HT-29 (cell line): ENCODE results near the gene SLC36A1. TPM values are rescaled to one million over a fixed set of nuclear protein-coding genes. Genes with fewer than 3 reads are reported as not detected.

Experiments
- DNase-seq: peaks from one replicate; pipeline ENCODE4 v3.0.0-alpha.2; 2015; ENCODE audit warnings: low spot score
- small RNA-seq: library from RNA; depleted of rRNA; stranded (forward); fragments of <200 nt; gene quantifications from one replicate; pipeline ENCODE3, GENCODE V24; 2014
- total RNA-seq: library from RNA; depleted of rRNA; stranded (reverse); fragments of >200 nt; shearing (Covaris generic); gene quantifications from 2 replicates; pipeline ENCODE4 v1.2.3, GENCODE V29; 2014; rRNA removed

The SLC36A1 gene
- total RNA-seq, 1 experiment from 2014 or later, result 5.0 TPM

GRCh38 chr5:151532416-151532815, 85.0 kb downstream of the SLC36A1 start:
- DNase-seq, result no peak

- no peak for DNase-seq
Measured at GRCh38 chr5:151534350-151534749, 86.9 kb downstream of the SLC36A1 start.

DNA sequence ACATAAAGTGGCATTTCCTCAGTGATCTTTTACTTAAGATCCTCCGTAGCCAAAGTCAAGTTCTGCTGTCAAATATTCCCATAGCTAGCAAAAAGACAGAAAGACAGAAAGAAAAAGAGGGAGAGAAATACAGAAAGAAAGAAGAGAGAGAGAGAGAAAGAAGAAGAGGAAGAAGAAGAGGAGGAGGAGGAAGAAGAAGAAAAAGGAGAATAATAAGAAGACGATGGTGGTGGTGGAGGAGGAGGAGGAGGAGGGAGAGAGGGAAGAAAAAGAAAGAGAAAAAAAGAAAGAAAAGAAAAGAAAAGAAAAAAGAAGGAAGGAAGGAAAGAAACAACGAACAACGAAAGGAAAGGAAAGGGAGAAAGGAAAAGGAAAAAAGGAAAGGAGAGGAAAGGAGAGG, 89.6 kb downstream of the SLC36A1 start:
- no peak for DNase-seq

GRCh38 chr5:151541571-151541970, 94.2 kb downstream of the SLC36A1 start:
- no peak for DNase-seq

Small RNA genes within 50 kb of the gene (small RNA-seq; reads per million reads assigned to genes)
- gene MIR6499 (not detected), gene RNA5SP197 (not detected)

Other genes with a start within 250 kb of the SLC36A1 start
- gene CCDC69, start 223.5 kb upstream of the SLC36A1 start, total RNA-seq, result 0.33 and 0.50 TPM in 2 replicates
- gene GM2A, start 194.4 kb upstream of the SLC36A1 start, total RNA-seq, result 13.0 and 14.7 TPM in 2 replicates
- gene SLC36A3, start 143.8 kb upstream of the SLC36A1 start, total RNA-seq, result not detected in 2 replicates
- not detected in 2 replicates for gene SLC36A2, start 100.0 kb upstream of the SLC36A1 start, total RNA-seq
- gene FAT2, start 143.7 kb downstream of the SLC36A1 start, total RNA-seq, result not detected in 2 replicates
- not detected in 2 replicates for gene SPARC, start 239.3 kb downstream of the SLC36A1 start, total RNA-seq